Naive B cell (primary cell): ENCODE measurements around the gene NPTXR. TPM values are rescaled to one million over a fixed set of nuclear protein-coding genes. Genes with fewer than 3 reads are reported as not detected.

Source experiments
- ATAC-seq, 2 donors: fragments of 150-1000 bp; cut with Tn5 transposase; 2 replicates each; pipeline ENCODE4 v1.10.0; 2021; ENCODE audit warnings: low read depth in 2 of 2, mild to moderate bottlenecking in 2 of 2, moderate library complexity in 2 of 2
- DNase-seq: peaks from one replicate; pipeline ENCODE4 v3.0.0; 2022
- H3K27ac Mint-ChIP-seq, 6 donors: one replicate each; pipeline ENCODE4 v1.8.0; 2020 to 2022; ENCODE audit warnings: mild to moderate bottlenecking in 6 of 6, mixed read lengths in 6 of 6, moderate library complexity in 5 of 6, inconsistent platforms in 2 of 6
- H3K27me3 Mint-ChIP-seq, 3 donors: one replicate each; pipeline ENCODE4 v1.8.0; 2021 to 2022; ENCODE audit warnings: mixed read lengths in 3 of 3, mild to moderate bottlenecking in 1 of 3
- H3K36me3 Mint-ChIP-seq, 2 donors: one replicate each; pipeline ENCODE4 v1.8.0; 2020 to 2022; ENCODE audit warnings: mixed read lengths in 2 of 2, inconsistent platforms in 1 of 2, mild to moderate bottlenecking in 1 of 2
- H3K4me1 Mint-ChIP-seq, 3 donors: one replicate each; pipeline ENCODE4 v1.8.0; 2020 to 2022; ENCODE audit warnings: mixed read lengths in 3 of 3, inconsistent platforms in 1 of 3, mild to moderate bottlenecking in 1 of 3, moderate library complexity in 1 of 3
- H3K4me3 Mint-ChIP-seq, 8 donors: one replicate each; pipeline ENCODE4 v1.8.0; 2020 to 2022; ENCODE audit warnings: mild to moderate bottlenecking in 8 of 8, mixed read lengths in 8 of 8, moderate library complexity in 8 of 8, inconsistent platforms in 2 of 8
- H3K9me3 Mint-ChIP-seq, 7 donors: one replicate each; pipeline ENCODE4 v1.8.0; 2020 to 2022; ENCODE audit warnings: mixed read lengths in 7 of 7, mild to moderate bottlenecking in 5 of 7, inconsistent platforms in 2 of 7, moderate library complexity in 1 of 7
- polyA plus RNA-seq, 6 donors: library from polyadenylated mRNA; unstranded; fragments of 300-500 nt; fragmentation: Illumina TruSeq; gene quantifications; one replicate each; pipeline ENCODE4 v1.2.3, GENCODE V29; 2021; ENCODE audit warnings: low read depth in 6 of 6

Gene NPTXR
- polyA plus RNA-seq, 6 donors from 2014 or later = 0.05 to 0.17 (median 0.11) TPM; not detected in 3

DNA sequence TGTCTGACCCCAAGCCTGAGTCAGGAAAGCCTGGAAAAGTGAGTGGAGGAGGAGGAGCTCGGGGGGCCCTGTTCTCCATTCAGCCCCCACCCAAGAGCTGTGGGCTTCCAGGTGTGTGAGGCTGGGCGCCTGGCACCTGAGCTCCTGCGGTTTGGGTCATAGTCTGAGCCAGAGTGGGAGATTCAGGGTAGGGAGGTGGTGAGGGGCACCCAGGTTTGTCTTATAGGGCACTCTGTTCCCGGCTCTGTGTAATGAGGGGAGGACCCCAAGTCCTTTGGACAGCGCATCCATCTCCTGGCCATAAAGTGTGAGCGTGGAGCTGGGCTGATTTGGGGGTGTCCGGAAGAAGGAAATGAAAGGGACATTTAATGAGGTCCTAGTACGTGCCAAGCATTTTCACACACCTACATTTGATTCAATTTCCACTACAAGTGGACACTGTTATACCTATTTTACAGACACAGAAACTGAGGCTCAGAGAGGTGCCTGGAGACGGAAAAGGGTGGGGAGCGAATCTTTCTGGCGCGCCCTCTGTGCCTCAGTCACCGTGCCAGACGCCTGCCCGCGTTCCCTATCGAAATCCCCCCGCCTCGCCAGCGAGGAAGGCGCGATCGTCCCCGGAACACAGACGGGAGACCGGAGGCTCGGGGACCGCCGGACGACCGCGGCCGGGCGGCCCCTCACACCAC, 1.2 kb downstream of the NPTXR start:
- DNase-seq = no peak
- Mint-ChIP-seq H3K4me1 (peaks cover 13 to 15% (median 15%) of the 10 kb centered on the region in 3 donors), H3K36me3 (peaks cover 0 to 8% of the 10 kb centered on the region in 2 donors), H3K27ac (peak overlapping the region in 1 of 6 donors; percentile 47), H3K4me3 (peak overlapping the region; percentile 81 to 92 (median 84)), H3K9me3 (no peaks in the 10 kb centered on the region), H3K27me3 (peaks cover 54 to 82% (median 72%) of the 10 kb centered on the region in 3 donors)
- ATAC-seq = no peak

DNA sequence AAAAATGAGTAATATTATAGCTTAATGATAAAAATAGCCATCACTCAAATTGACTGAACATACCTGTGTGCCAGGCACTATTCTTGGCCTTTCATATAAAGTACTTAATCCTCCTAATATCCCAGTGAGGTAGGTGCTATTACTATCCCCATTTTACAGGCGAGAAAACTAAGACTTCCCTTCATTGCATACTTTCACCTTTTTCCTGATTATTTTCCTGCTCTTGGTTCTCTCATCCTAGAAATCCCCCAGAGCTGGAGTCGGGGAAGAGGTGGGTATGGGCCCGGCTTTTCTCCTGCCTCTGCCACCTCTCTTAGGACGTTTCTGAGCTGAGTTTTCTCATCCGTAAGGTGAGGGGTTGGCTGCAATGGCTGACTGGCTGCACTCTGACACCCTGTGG, 2.2 kb downstream of the NPTXR start:
- no peak for DNase-seq
- Mint-ChIP-seq H3K4me1 (peaks cover 13 to 15% (median 15%) of the 10 kb centered on the region in 3 donors), H3K4me3 (peak overlapping the region in 2 of 8 donors; percentile 85 to 87), H3K9me3 (no peaks in the 10 kb centered on the region), H3K36me3 (peaks cover 0 to 8% of the 10 kb centered on the region in 2 donors), H3K27me3 (peaks cover 52 to 78% (median 69%) of the 10 kb centered on the region in 3 donors), H3K27ac (no peak overlapping the region)
- no peak for ATAC-seq

DNA sequence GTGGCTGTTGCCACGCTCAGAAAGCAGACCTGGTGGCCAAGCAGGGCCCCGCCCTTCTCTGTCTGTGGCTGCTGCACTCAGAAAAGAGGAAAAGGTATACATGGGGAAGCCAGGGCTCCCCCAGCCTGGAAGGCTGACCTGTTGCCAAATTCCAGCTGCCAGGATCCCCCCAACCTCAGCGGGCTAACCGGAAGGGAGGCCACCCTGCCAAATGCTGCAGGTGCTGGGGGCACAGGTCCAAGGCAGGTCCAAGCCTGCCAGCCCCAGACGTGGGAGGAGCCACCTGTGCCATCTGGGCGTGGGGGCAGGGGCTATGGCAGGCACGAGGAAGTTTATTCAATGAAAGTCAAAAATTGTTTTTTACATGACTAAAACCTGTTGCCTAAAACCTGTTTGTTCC, 2.6 kb downstream of the NPTXR start:
- Mint-ChIP-seq H3K27ac (no peak overlapping the region), H3K4me3 (no peak overlapping the region), H3K9me3 (no peaks in the 10 kb centered on the region), H3K27me3 (peaks cover 52 to 77% (median 65%) of the 10 kb centered on the region in 3 donors), H3K36me3 (peaks cover 0 to 8% of the 10 kb centered on the region in 2 donors), H3K4me1 (peaks cover 13 to 15% (median 15%) of the 10 kb centered on the region in 3 donors)
- no peak for DNase-seq
- no peak for ATAC-seq

DNA sequence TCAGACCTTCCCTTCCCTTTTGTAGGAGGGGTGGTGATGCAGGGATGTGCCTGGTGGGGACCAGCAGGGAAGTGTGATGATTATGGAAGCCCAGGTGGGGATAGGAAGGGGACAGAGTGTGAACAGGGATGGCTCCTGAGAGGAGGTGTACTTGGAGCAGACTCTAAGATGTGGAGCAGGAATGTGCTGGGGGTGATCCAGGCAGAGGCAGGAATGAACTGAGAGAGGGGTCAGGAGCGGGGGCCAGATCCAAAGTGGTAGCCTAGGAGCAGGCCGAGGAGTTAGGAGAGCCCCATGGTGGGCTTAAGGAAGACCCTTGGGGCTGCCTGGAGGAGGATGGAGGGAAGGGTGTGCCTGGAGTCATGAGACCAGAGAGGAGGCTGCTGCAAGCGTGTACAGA, 3.7 kb downstream of the NPTXR start:
- peaks cover 13 to 15% (median 15%) of the 10 kb centered on the region in 3 donors for H3K4me1 Mint-ChIP-seq
- H3K4me3 Mint-ChIP-seq = peak overlapping the region in 3 of 8 donors; percentile 48 to 73 (median 62)
- peak overlapping the region in 1 of 6 donors; percentile 58 for H3K27ac Mint-ChIP-seq
- ATAC-seq (no peak), DNase-seq (no peak)
- peaks cover 52 to 77% (median 69%) of the 10 kb centered on the region in 3 donors for H3K27me3 Mint-ChIP-seq
- peaks cover 0 to 8% of the 10 kb centered on the region in 2 donors for H3K36me3 Mint-ChIP-seq
- H3K9me3 Mint-ChIP-seq = no peaks in the 10 kb centered on the region

DNA sequence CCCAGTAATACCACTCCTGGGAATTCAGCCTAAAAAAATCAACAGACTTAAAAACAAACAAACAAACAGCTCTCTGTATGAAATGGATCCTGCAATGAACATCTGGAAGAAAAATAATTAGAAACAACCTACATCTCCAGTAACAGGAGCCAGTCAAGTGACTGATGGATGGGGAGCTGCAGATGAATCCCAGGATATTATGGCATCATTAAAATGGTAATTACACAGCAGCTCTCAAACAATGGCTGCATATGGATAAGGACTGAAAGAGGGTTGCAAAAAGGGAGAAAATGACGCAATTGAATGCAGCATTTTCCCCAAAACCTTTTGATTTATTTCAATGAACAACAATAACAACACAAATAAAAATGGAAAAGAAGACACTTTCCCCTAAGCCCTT, 4.1 kb downstream of the NPTXR start:
- Mint-ChIP-seq H3K27ac (peak overlapping the region in 1 of 6 donors; percentile 58), H3K4me1 (peaks cover 13 to 15% (median 13%) of the 10 kb centered on the region in 3 donors), H3K27me3 (peaks cover 50 to 74% (median 69%) of the 10 kb centered on the region in 3 donors), H3K9me3 (no peaks in the 10 kb centered on the region), H3K4me3 (peak overlapping the region in 1 of 8 donors; percentile 31), H3K36me3 (peaks cover 0 to 8% of the 10 kb centered on the region in 2 donors)
- DNase-seq = no peak
- no peak for ATAC-seq

DNA sequence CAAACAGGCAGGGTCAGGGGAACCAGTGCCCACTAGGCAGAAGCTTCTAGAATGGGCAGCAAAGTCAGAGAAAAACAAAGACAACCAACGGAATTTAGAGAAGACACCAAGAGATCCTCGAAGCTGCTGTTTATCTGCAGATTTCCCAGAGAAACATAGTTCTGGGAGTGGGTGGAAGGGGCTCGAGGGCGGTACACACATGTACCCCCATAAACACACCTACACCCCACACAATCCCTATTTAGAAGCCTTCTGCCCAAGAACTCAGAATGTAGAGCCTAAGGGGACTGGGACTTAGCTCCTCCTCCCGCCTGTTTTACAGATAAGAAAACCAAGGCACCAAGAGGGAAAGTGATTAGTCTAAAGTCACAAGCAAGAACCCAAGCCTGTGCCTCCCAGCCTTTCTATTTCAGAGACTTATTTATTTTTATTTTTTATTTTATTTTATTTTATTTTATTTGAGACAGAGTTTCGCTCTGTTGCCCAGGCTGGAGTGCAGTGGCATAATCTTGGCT, 6.4 kb downstream of the NPTXR start:
- no peaks in the 10 kb centered on the region for H3K9me3 Mint-ChIP-seq
- H3K27me3 Mint-ChIP-seq = peaks cover 47 to 70% (median 65%) of the 10 kb centered on the region in 3 donors
- peak overlapping the region in 1 of 6 donors; percentile 16 for H3K27ac Mint-ChIP-seq
- no peak overlapping the region for H3K4me3 Mint-ChIP-seq
- DNase-seq (no peak), ATAC-seq (no peak)
- peaks cover 0 to 4% of the 10 kb centered on the region in 2 donors for H3K36me3 Mint-ChIP-seq
- peaks cover 4 to 6% (median 5%) of the 10 kb centered on the region in 3 donors for H3K4me1 Mint-ChIP-seq

DNA sequence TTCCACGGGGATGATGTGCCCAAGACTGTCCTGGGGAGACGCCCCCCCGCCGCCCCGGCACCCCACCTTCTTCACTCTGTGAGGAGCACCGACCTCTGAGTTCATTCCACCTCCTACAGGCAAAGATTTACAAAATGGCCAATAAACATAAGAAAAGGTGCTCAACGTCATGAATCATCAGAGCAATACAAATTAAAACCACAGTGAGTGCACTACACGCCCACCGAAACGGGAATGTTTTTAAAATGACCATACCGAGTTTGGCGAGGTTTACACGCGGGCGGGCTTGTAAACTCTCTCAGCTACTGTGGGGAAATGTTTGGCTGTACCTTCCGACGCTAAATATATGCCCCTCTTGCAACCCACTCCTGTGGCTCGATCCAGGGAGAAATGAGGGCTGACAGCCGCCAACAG, 7.9 kb downstream of the NPTXR start:
- DNase-seq (no peak), ATAC-seq (no peak)
- no peak overlapping the region for H3K4me3 Mint-ChIP-seq
- peaks cover 0 to 4% (median 0%) of the 10 kb centered on the region in 3 donors for H3K4me1 Mint-ChIP-seq
- H3K36me3 Mint-ChIP-seq = no peaks in the 10 kb centered on the region
- H3K27me3 Mint-ChIP-seq = peaks cover 41 to 62% (median 55%) of the 10 kb centered on the region in 3 donors
- H3K9me3 Mint-ChIP-seq = no peaks in the 10 kb centered on the region
- H3K27ac Mint-ChIP-seq = no peak overlapping the region

DNA sequence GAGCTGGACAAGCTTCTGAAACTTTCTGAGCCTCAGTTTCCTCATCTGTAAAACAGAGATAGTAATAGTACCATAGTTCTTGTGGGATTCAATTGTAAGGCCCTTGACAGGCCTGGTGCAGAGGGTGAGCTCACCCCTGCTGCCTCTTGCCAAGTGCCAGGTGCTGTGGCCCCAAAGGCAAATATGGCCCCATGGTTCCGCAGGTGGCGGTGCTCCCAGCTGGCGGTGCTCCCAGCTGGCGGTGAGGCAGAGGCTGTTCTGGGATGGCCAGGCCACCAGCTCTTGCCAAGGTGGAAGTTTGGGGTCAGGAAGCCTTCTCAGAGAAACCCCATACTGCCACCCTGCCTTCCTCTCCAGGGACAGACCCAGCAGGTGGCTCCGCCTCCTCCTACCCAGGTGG, 8.8 kb downstream of the NPTXR start:
- Mint-ChIP-seq H3K27ac (no peak overlapping the region), H3K27me3 (peaks cover 32 to 53% (median 46%) of the 10 kb centered on the region in 3 donors), H3K9me3 (no peaks in the 10 kb centered on the region), H3K36me3 (no peaks in the 10 kb centered on the region), H3K4me3 (no peak overlapping the region), H3K4me1 (peaks cover 0 to 2% (median under 1%) of the 10 kb centered on the region in 3 donors)
- ATAC-seq (no peak), DNase-seq (no peak)

DNA sequence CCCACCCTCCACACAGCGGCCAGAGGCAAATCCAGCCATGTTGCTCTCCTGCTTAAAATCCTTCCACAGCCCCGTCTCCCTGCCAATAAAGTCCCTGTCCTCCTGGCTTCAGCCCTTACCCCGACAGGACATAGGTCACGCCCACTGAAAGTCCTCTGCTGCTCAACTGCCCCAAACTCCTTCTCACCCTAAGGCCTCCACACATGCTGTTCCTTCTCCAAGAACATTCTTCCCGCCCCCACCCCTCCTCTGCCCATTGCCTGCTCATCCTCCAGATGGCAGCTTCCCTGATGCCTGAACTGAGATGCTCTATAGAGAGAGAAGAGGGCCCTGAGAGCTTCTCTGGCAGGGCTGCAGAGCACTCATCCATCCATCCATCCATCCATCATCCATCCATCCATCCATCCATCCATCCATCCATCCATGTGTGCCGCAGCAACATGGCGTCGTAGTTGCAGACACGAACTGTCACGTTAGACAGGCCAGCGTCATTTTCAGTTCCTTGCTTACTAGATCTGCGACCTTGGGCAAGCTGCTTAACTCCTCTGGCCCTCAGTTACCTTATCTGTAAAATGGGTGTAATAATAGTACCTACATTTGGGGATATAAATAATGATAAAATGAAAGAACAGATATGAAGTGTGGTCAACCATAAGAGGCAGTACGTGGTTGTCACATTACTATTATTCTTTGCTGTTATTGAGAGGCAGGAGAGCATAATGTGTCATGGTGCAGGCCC, 9.4 kb downstream of the NPTXR start:
- H3K4me3 Mint-ChIP-seq = no peak overlapping the region
- no peak for ATAC-seq
- H3K36me3 Mint-ChIP-seq = no peaks in the 10 kb centered on the region
- H3K9me3 Mint-ChIP-seq = no peaks in the 10 kb centered on the region
- DNase-seq = no peak
- peaks cover 26 to 47% (median 41%) of the 10 kb centered on the region in 3 donors for H3K27me3 Mint-ChIP-seq
- H3K27ac Mint-ChIP-seq = no peak overlapping the region
- H3K4me1 Mint-ChIP-seq = peaks cover 0 to 2% (median 0%) of the 10 kb centered on the region in 3 donors

DNA sequence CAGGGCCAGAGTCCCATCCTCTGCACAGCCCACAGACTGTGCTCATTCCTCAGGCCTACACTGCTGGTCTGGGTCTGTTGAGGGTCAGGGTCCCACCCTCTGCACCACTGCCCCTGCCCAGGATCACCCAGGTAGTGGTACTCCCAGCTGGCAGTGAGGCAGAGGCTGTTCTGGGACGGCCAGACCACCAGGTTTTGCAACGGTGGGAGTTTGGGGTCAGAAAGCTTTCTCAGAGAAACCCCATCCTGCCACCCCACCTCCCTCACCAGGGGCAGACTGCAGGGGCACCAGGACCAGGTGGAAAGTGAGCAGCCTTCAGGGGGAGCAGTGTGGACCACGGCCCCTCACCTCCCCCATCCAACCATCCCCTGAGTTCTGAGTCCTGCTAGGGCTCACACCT, 10.8 kb downstream of the NPTXR start:
- DNase-seq = no peak
- no peak overlapping the region for H3K27ac Mint-ChIP-seq
- H3K27me3 Mint-ChIP-seq = peaks cover 19 to 42% (median 31%) of the 10 kb centered on the region in 3 donors

DNA sequence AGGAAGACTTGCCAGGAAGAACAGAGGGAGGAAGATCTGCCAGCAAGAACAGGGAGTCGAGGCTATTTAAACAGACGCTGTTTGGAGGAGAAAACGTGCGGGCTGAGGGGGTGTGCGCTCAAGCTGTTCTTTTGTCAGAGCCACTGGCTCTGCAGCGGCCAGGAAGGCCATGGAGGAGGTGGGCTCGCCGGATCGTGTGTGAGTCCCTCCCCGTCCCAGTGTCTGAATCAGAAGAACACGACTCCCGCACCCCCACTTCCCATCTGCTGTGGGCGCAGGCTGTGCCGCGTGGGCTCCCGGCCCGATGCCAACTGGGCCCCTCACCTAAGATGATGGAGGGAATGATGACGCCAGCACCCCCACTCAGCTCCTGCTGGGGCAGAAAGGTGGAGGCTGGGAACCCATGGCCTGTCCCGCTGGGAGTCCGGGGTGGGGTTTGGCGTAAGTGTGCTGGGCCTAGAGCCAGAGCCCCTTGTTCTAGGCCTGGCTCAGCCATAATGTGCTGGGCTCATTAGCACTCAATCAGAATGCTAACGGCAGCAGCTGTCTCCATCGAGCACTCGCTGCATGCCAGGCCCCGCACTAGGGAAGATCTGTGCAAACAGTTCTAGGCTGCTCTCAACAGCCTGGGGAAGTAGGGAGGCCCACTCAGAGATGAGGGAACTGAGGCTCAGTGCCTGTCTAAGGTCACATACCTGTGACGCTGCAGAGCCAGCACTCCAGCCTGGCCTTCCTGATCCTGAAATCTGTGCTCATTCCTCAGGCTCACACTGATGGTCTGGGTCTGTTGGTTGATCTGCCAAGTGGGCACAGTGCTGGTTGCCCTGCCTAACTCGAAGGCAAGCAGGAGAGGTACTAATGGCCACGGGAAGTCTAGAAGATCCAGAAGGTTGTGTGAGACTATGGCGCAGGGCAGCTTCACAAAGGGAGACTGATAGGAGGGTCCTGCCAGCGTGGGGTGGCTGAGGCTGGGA, 11.5 kb downstream of the NPTXR start:
- no peak for DNase-seq
- H3K4me1 Mint-ChIP-seq = peaks cover 0 to 2% (median 0%) of the 10 kb centered on the region in 3 donors
- ATAC-seq = no peak

More for the DNA sequence above, 10.8 kb downstream of the NPTXR start:
- H3K9me3 Mint-ChIP-seq = peaks cover 0 to 2% (median 0%) of the 10 kb centered on the region in 7 donors
- H3K36me3 Mint-ChIP-seq = no peaks in the 10 kb centered on the region
- no peak overlapping the region for H3K4me3 Mint-ChIP-seq
- ATAC-seq = no peak
- H3K4me1 Mint-ChIP-seq = peaks cover 0 to 2% (median 0%) of the 10 kb centered on the region in 3 donors

DNA sequence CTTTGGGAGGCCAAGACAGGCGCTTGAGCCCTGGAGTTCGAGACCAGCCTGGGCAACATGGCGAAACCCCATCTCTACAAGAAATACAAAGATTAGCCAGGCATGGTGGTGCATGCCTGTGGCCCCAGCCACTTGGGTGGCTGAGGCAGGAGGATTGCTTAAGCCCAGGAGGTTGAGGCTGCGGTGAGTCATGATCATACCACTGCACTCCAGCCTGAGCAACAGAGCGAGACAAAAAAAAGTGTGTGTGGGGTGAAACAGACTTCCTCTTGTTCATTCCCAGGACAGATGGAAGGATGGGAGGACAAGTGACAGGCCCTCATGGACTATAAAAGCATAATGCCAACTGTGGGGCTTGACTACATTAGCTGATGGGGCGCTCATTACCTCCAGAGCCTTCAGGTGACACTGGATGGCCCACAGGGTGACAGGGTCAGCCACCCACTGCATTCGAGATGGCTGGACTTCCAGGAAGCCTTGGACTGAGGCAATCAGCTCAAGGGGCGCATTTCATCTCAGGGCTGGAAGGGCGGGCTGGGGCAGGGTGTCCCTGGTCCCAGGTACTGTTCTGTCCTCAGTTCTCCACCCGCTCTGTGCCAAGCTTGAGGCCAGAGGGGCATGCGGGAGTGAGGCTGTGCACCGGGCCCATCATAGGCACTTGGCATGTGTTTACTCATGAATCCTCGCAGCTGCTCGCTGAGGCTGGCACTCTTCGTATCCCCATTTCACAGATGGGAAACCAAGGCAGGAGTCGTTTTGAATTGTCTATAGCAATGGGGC, 12.5 kb downstream of the NPTXR start:
- Mint-ChIP-seq H3K36me3 (no peaks in the 10 kb centered on the region), H3K4me3 (no peak overlapping the region), H3K27me3 (peaks cover 16 to 36% (median 24%) of the 10 kb centered on the region in 3 donors), H3K4me1 (peaks cover 0 to 2% (median 0%) of the 10 kb centered on the region in 3 donors), H3K27ac (no peak overlapping the region), H3K9me3 (peaks cover 0 to 2% (median 0%) of the 10 kb centered on the region in 7 donors)
- ATAC-seq = no peak
- DNase-seq = no peak

More for the DNA sequence above, 11.5 kb downstream of the NPTXR start:
- Mint-ChIP-seq H3K9me3 (peaks cover 0 to 2% (median 0%) of the 10 kb centered on the region in 7 donors), H3K27ac (no peak overlapping the region), H3K27me3 (peaks cover 19 to 40% (median 29%) of the 10 kb centered on the region in 3 donors), H3K36me3 (no peaks in the 10 kb centered on the region), H3K4me3 (no peak overlapping the region)
